ENCODE measurements around the gene OR13J1. TPM values are rescaled to one million over a fixed set of nuclear protein-coding genes. Genes with fewer than 3 reads are reported as not detected.

OR13J1 gene
- total and polyA plus RNA-seq, 11 donors, result not detected

- Histone ChIP-seq H3K9me3 (no peaks in the 10 kb centered on the region), H3K36me3 (no peaks in the 10 kb centered on the region), H3K4me1 (peaks cover 21 to 100% (median 85%) of the 10 kb centered on the region in 12 donors), H3K4me3 (peak overlapping the region in 9 of 12 donors; percentile 18 to 59 (median 53)), H3K27ac (peak overlapping the region; percentile 87 to 98 (median 95)), H3K27me3 (no peaks in the 10 kb centered on the region)
- peak; percentile 62 to 70 (median 66) for ATAC-seq
- WGBS, 4 donors, result 27 to 43% (median 36%) methylated on average over 13 of the region's 13 CpGs
- intact Hi-C loops (cut with DNase I), result loop anchor here in 2 of 10 donors (5.0 kb wide), 2 partner anchors 39 to 114 kb away; no protein-coding TSS in a partner anchor
- TF ChIP-seq POLR2A (IDR thresholded peaks at IDR 0.05), result peak in 1 of 2 donors; percentile 51
- TF ChIP-seq CTCF (IDR thresholded peaks at IDR 0.05), result peak in 1 of 12 donors; percentile 8
- DNase-seq, result peak; percentile 76 to 85 (median 82)
Measured at GRCh38 chr9:35907711-35908503, 37.7 kb upstream of the OR13J1 start.

- peak overlapping the region in 11 of 12 donors; percentile 2 to 59 (median 42) for H3K4me3 ChIP-seq
- no peaks in the 10 kb centered on the region for H3K27me3 ChIP-seq
- peak; percentile 26 to 62 (median 49) for ATAC-seq
- H3K9me3 ChIP-seq, result no peaks in the 10 kb centered on the region
- peak overlapping the region; percentile 87 to 98 (median 95) for H3K27ac ChIP-seq
- TF ChIP-seq CTCF (IDR thresholded peaks at IDR 0.05), result no peak
- TF ChIP-seq POLR2A (IDR thresholded peaks at IDR 0.05), result peak in 1 of 2 donors; percentile 30
- 17 to 47% (median 24%) methylated on average over 11 to 14 of the region's 14 CpGs for WGBS, 4 donors
- H3K36me3 ChIP-seq, result no peaks in the 10 kb centered on the region
- H3K4me1 ChIP-seq, result peaks cover 21 to 95% (median 82%) of the 10 kb centered on the region in 12 donors
- intact Hi-C loops (cut with DNase I), result loop anchor here in 3 of 10 donors (1.0 to 5.0 kb wide), 3 partner anchors 38 to 115 kb away; no protein-coding TSS in a partner anchor
- peak; percentile 61 to 81 (median 80) for DNase-seq
Measured at GRCh38 chr9:35906923-35907699, 36.9 kb upstream of the OR13J1 start.

- intact Hi-C loops (cut with DNase I), result loop anchor here in 4 of 10 donors (1.0 to 5.0 kb wide), 4 partner anchors 39 to 116 kb away; no protein-coding TSS in a partner anchor
- no peak for TF ChIP-seq CTCF (IDR thresholded peaks at IDR 0.05)
- TF ChIP-seq POLR2A (IDR thresholded peaks at IDR 0.05), result peak in 1 of 2 donors; percentile 48
- DNase-seq (peak; percentile 89 to 96 (median 95)), ATAC-seq (peak; percentile 36 to 74 (median 51))
- Histone ChIP-seq H3K4me3 (peak within 1 kb of the TSS in 10 of 12 donors; percentile 7 to 59 (median 47)), H3K36me3 (no peaks in the 10 kb centered on the region), H3K27me3 (no peaks in the 10 kb centered on the region), H3K9me3 (no peaks in the 10 kb centered on the region), H3K27ac (peak within 1 kb of the TSS; percentile 87 to 98 (median 95)), H3K4me1 (peaks cover 21 to 85% (median 76%) of the 10 kb centered on the region in 12 donors)
- WGBS, 4 donors, result 39 to 54% (median 43%) methylated on average over 21 to 30 of the region's 30 CpGs
Measured at GRCh38 chr9:35905912-35906679, 35.9 kb upstream of the OR13J1 start, which contains the start of gene HRCT1. Gene HRCT1, plus strand, starts transcription at chr9:35906202. Its CDS starts 86 bp downstream, at chr9:35906288.

All from heart left ventricle (tissue), 16 donors.